Psoas muscle (tissue), 8 donors: ENCODE data around the gene KLRK1. TPM values are rescaled to one million over a fixed set of nuclear protein-coding genes. Genes with fewer than 3 reads are reported as not detected.
A peak's percentile ranks its signal among the peaks of the same experiment; 100 is the strongest.

Experiments used
- ATAC-seq, 4 donors: fragments of 200-7000 bp; cut with Tn5 transposase; one replicate each; pipeline ENCODE4 v1.9.1; 2020; ENCODE audit warnings: moderate library complexity in 3 of 4, mild to moderate bottlenecking in 2 of 4
- DNase-seq, 2 donors: peaks; one replicate each; pipeline ENCODE4 v3.0.0-alpha.2; 2020
- H3K27ac ChIP-seq: fragments of 200-600 bp; one replicate; pipeline ENCODE4 v1.8.0; 2022
- H3K27me3 ChIP-seq, 3 donors: fragments of 200-600 bp in 1 of 3; one replicate each; pipeline versions ENCODE4 v1.6.1 to v1.8.0; 2013 to 2022; ENCODE audit warnings: low read length in 2 of 3, mild to moderate bottlenecking in 2 of 3, moderate library complexity in 1 of 3; ENCODE audit not compliant: insufficient read depth in 3 of 3
- H3K36me3 ChIP-seq, 2 donors: fragments of 200-600 bp in 1 of 2; one replicate each; pipeline versions ENCODE4 v1.6.1 to v1.8.0; 2013 to 2022; ENCODE audit warnings: low read depth in 1 of 2, mild to moderate bottlenecking in 1 of 2, moderate library complexity in 1 of 2; ENCODE audit not compliant: insufficient read depth in 1 of 2
- H3K4me1 ChIP-seq: fragments of 200-600 bp; one replicate; pipeline ENCODE4 v1.8.0; 2022
- H3K4me3 ChIP-seq: fragments of 200-600 bp; one replicate; pipeline ENCODE4 v1.8.0; 2022; ENCODE audit warnings: mild to moderate bottlenecking
- H3K9me3 ChIP-seq: fragments of 200-600 bp; one replicate; pipeline ENCODE4 v1.8.0; 2022
- WGBS, 3 donors: extraction: QIAGEN DNeasy Blood & Tissue Kit; methylation state at CpG; one replicate each; pipeline versions ENCODE4 v1.1.6 to v1.1.7; 2013; 5-methylcytosine and 5-hydroxymethylcytosine counted together
- intact Hi-C, 2 donors: fragments of 100-400 bp; cut with DNase I; formaldehyde crosslinking; loops; one replicate each; pipeline versions ENCODE4 v1.11.0 to v1.14.2; 2022
- polyA plus RNA-seq, 3 donors: library from polyadenylated mRNA; stranded (reverse); fragments of 200-250 nt; gene quantifications; one replicate each; pipeline ENCODE4 v1.2.3, GENCODE V29; 2013
- total RNA-seq, 4 donors: library from RNA; stranded (reverse); fragmentation: NEBNext Ultra II Directional in 2 of 4; extraction: Animal tissue kit (Norgen Biotek cat#: 25700) in 2 of 4; gene quantifications; one replicate each; pipeline versions ENCODE4 v1.2.1 to v1.2.4, GENCODE V29; 2021 to 2023
- TF ChIP-seq, protein P1 (sequence below): fragments of 200-600 bp; IDR thresholded peaks from one replicate; pipeline ENCODE4 v1.8.0; 2022; ENCODE audit warnings: antibody characterized with exemption
- donor health status: healthy with polysubstance abuse.
- donor health status: DM: no; HTN: no; CAD: no; lungs with moderate emphysema.
- donor health status: Bipolar disorder and iron deficiency.
- donor health status: healthy.
- donor health status: DM: yes; HTN: yes; CAD: no.
- donor health status: DM: no; HTN: no; CAD: no.
- donor health status: DM: no; HTN: no; CAD: no.
- donor health status: DM: yes; HTN: yes; CAD: no.

The KLRK1 gene
- total and polyA plus RNA-seq, 7 donors, result 0.09 to 0.55 (median 0.31) TPM; not detected in 1

- Histone ChIP-seq H3K4me3 (peak overlapping the region; percentile 78), H3K27ac (peak overlapping the region; percentile 87), H3K27me3 (no peaks in the 10 kb centered on the region), H3K9me3 (no peaks in the 10 kb centered on the region), H3K36me3 (no peaks in the 10 kb centered on the region), H3K4me1 (peaks cover 23% of the 10 kb centered on the region)
- DNase-seq (peak; percentile 35 to 57), ATAC-seq (peak; percentile 79 to 84 (median 82))
- TF ChIP-seq, protein P1, sequence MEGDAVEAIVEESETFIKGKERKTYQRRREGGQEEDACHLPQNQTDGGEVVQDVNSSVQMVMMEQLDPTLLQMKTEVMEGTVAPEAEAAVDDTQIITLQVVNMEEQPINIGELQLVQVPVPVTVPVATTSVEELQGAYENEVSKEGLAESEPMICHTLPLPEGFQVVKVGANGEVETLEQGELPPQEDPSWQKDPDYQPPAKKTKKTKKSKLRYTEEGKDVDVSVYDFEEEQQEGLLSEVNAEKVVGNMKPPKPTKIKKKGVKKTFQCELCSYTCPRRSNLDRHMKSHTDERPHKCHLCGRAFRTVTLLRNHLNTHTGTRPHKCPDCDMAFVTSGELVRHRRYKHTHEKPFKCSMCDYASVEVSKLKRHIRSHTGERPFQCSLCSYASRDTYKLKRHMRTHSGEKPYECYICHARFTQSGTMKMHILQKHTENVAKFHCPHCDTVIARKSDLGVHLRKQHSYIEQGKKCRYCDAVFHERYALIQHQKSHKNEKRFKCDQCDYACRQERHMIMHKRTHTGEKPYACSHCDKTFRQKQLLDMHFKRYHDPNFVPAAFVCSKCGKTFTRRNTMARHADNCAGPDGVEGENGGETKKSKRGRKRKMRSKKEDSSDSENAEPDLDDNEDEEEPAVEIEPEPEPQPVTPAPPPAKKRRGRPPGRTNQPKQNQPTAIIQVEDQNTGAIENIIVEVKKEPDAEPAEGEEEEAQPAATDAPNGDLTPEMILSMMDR, result no peak
- intact Hi-C loops, result loop anchor here in 1 of 2 donors (10.0 kb wide), 2 partner anchors 140 to 1670 kb away; partner anchors contain the start of gene RIMKLB
- 1% methylated on average over 15 of the region's 15 CpGs for WGBS, 3 donors
Observed at GRCh38 chr12:10364815-10365622, 24.8 kb downstream of the KLRK1 start.

DNA sequence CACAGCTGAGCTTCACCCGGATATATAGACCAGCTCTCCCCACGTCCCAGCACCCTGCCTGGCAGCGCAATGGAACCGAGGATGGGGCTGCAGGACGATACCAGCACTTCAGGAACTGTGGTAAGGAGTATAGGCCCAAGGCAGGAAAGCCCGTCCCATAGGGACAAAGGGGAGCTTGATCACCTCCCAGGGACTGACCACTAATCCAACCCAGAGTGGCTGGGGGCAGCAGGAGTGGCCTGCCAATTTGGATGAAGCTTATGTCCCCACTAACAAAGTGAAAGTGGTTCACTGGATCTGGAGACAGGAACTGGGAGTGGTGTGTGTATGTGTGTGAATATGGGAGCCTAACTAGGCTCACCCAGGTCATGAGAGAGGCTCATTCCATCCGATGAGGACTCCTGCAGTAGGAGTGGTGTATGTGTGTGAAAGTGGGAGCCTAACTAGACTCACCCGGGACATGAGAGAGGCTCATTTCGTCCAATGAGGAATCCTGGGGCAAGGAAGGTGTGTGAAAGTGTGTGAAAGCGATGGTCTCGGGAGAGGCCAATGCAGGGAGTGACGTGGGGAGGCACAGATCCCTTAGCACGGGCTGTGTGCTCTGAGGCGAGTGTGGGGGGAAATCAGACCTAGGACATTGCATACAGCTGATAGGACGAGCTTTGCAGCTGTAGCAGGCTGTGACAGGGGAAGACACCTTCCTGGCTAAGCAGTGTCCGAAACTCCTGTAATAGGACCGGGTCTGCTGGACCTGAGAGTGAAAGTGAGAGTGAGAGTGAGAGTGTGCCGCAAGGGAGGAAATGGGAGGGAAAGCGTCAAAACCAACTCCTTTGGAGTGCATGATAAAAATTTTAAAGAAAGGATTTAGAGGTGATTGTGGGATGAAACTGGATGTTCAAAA lies 25.7 kb downstream of the KLRK1 start:
- WGBS, 3 donors, result 6 to 12% (median 7%) methylated on average over 19 of the region's 19 CpGs
- DNase-seq (peak; percentile 40 to 60), ATAC-seq (peak; percentile 75 to 79 (median 76))
- TF ChIP-seq, protein P1, result no peak
- peak overlapping the region; percentile 78 for H3K4me3 ChIP-seq
- no peaks in the 10 kb centered on the region for H3K27me3 ChIP-seq
- intact Hi-C loops, result loop anchor here in 1 of 2 donors (10.0 kb wide), 2 partner anchors 139 to 1669 kb away; partner anchors contain the start of gene RIMKLB
- H3K27ac ChIP-seq, result peak overlapping the region; percentile 87
- H3K36me3 ChIP-seq, result no peaks in the 10 kb centered on the region
- H3K9me3 ChIP-seq, result no peaks in the 10 kb centered on the region
- peaks cover 23% of the 10 kb centered on the region for H3K4me1 ChIP-seq

GRCh38 chr12:10363658-10363913 lies 26.3 kb downstream of the KLRK1 start:
- DNase-seq (no peak), ATAC-seq (no peak)
- intact Hi-C loops, result loop anchor here in 1 of 2 donors (10.0 kb wide), 2 partner anchors 139 to 1669 kb away; partner anchors contain the start of gene RIMKLB
- Histone ChIP-seq H3K36me3 (no peaks in the 10 kb centered on the region), H3K27me3 (no peaks in the 10 kb centered on the region), H3K27ac (peak overlapping the region; percentile 87), H3K4me1 (peaks cover 23% of the 10 kb centered on the region), H3K4me3 (peak overlapping the region; percentile 78), H3K9me3 (no peaks in the 10 kb centered on the region)
- TF ChIP-seq, protein P1, result no peak
- 29 to 50% (median 39%) methylated on average over 5 of the region's 5 CpGs for WGBS, 3 donors

GRCh38 chr12:10362828-10363657 lies 26.8 kb downstream of the KLRK1 start:
- no peak for DNase-seq
- Histone ChIP-seq H3K36me3 (no peaks in the 10 kb centered on the region), H3K27ac (peak overlapping the region; percentile 87), H3K4me1 (peaks cover 23% of the 10 kb centered on the region), H3K27me3 (no peaks in the 10 kb centered on the region), H3K4me3 (peak overlapping the region; percentile 78), H3K9me3 (no peaks in the 10 kb centered on the region)
- 46 to 70% (median 50%) methylated on average over 9 of the region's 9 CpGs for WGBS, 3 donors
- intact Hi-C loops, result loop anchor here in 1 of 2 donors (10.0 kb wide), 2 partner anchors 138 to 1668 kb away; partner anchors contain the start of gene RIMKLB
- ATAC-seq, result no peak
- TF ChIP-seq, protein P1, result no peak
